GM18873 (cell line): ENCODE data around the gene CRB1.

Source experiments
- ATAC-seq: cut with Tn5 transposase; IDR thresholded peaks from one replicate; pipeline ENCODE4 v1.9.1; 2021; ENCODE audit warnings: mild to moderate bottlenecking, moderate library complexity, moderate number of reproducible peaks; ENCODE audit not compliant: unreplicated experiment, low FRiP score

The CRB1 gene

GRCh38 chr1:197302775-197303174, 34.7 kb downstream of the CRB1 start:
- no peak for ATAC-seq

GRCh38 chr1:197303463-197303862, 35.4 kb downstream of the CRB1 start:
- ATAC-seq: no peak

GRCh38 chr1:197304638-197305200, 36.7 kb downstream of the CRB1 start:
- ATAC-seq: no peak

GRCh38 chr1:197305925-197306324, 37.9 kb downstream of the CRB1 start:
- ATAC-seq: no peak

GRCh38 chr1:197306381-197307062, 38.5 kb downstream of the CRB1 start:
- no peak for ATAC-seq

- no peak for ATAC-seq
Measured at GRCh38 chr1:197307136-197307535, 39.1 kb downstream of the CRB1 start.

GRCh38 chr1:197307551-197307950, 39.5 kb downstream of the CRB1 start:
- ATAC-seq: no peak

GRCh38 chr1:197311081-197311480, 43.0 kb downstream of the CRB1 start:
- no peak for ATAC-seq

GRCh38 chr1:197312163-197312562, 44.1 kb downstream of the CRB1 start:
- ATAC-seq: no peak

- no peak for ATAC-seq
Measured at GRCh38 chr1:197313713-197314112, 45.7 kb downstream of the CRB1 start.

GRCh38 chr1:197314682-197315081, 46.6 kb downstream of the CRB1 start:
- no peak for ATAC-seq

GRCh38 chr1:197319631-197320030, 51.6 kb downstream of the CRB1 start:
- no peak for ATAC-seq

GRCh38 chr1:197320991-197321531, 53.0 kb downstream of the CRB1 start:
- ATAC-seq: no peak

GRCh38 chr1:197321811-197322210, 53.8 kb downstream of the CRB1 start:
- no peak for ATAC-seq

GRCh38 chr1:197327776-197328364, 59.8 kb downstream of the CRB1 start:
- ATAC-seq: no peak

GRCh38 chr1:197330213-197330612, 62.2 kb downstream of the CRB1 start:
- no peak for ATAC-seq

GRCh38 chr1:197331565-197331964, 63.5 kb downstream of the CRB1 start:
- no peak for ATAC-seq

- no peak for ATAC-seq
Measured at GRCh38 chr1:197333041-197333440, 65.0 kb downstream of the CRB1 start.

GRCh38 chr1:197336571-197336970, 68.5 kb downstream of the CRB1 start:
- ATAC-seq: no peak

GRCh38 chr1:197339106-197340060, 71.3 kb downstream of the CRB1 start:
- no peak for ATAC-seq

- ATAC-seq: no peak
Measured at GRCh38 chr1:197341626-197342025, 73.6 kb downstream of the CRB1 start.
